Activated gamma-delta T cell treated with Interleukin-2 at 50 U/mL for 16 hours (primary cell): ENCODE data around the gene FOXD1.
A peak's percentile ranks its signal among the peaks of the same experiment; 100 is the strongest.
"Not testable (repeated sequence)": the region's sequence is repeated elsewhere in the genome, so short reads cannot be mapped to it uniquely, and the experiment has no call there.

Experiments used
- DNase-seq: peaks from one replicate; pipeline ENCODE4 v3.0.0-alpha.2; 2020

The FOXD1 gene

GRCh38 chr5:73448463-73449136, at the start of gene FOXD1:
Gene FOXD1 (minus strand): TSS chr5:73448777. CDS start chr5:73448362, 415 bp downstream.
- DNase-seq = peak; percentile 17

- DNase-seq = no peak
Measured at GRCh38 chr5:73497497-73498056, 49.0 kb upstream of the FOXD1 start.

DNA sequence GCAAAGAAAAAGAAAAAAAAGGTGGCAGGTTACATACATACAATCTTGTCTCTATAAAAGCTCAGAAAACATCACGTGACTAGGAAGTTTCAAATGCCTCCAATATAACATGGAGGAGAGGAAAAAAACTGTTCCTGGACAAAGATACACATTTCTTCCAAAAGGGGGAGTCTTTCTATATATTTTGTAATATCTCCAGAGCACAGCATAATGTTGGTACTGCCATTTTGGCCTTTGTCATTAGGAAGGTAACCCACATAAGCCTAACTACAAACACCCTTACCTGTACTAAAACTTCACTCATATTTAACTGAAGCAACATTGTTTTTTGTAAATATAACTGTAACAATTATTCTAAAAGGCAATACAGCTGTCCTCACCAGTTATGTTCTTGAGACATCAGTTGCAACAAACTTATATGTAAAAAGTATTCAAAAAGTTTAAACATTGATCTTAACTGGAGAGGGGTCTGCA, 48.4 kb upstream of the FOXD1 start:
- no peak for DNase-seq

- DNase-seq = no peak
Measured at GRCh38 chr5:73495772-73496335, 47.3 kb upstream of the FOXD1 start.

DNA sequence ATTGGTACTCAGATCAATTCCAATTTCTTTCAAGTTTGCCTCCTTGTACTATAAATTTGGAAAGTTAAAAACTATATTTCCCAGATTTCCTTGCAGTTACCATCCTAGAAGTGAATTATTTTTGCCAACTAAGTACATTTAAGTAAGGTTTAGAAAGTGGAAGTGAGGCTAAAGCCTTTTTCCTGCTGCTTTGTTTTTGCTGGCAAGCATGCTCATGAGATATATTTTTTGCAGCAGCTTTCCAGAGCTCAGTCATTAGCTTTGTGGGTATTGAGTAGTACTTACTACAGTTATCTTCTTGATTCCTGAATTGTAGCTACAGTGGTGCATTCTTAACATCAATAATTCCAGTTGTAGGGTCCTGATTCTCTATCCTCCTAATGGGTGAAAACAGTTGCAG, 46.1 kb upstream of the FOXD1 start:
- no peak for DNase-seq

DNA sequence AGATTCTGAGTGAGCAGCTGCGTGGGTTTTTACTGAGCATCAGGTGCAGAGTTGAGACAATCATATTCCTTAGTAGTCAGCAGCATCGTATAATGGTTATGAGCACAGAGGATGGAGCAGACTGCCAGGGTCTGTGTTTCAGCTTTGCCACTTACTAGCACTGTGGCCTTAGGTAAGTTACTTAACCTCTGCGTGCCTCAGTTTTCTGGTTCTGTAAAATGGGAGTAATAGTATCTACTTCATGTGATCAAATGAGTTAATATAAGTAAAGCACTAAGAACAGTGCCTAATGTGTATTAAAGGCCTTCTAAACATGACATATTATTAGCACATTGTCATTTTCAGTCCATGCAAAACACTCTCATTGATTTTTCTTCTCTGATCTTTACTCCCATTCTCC, 44.8 kb upstream of the FOXD1 start:
- no peak for DNase-seq

DNA sequence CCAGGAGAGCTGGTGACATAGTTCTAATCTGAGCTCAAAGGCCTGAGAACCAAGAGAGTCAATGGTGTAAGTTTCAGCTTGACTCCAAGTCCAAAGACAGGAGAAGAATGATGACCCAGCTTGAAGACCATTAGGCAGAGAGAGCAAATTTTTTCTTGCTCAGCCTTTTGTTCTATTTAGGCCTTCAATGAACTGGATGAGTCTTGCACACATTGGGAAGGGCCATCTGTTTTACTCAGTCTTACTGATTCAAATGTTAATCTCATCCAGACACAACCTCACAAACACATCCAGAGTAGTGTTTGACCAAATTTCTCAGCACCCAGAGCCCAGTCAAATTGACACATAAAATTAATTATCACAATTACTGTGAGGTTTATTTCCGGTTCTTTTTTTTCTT, 42.6 kb upstream of the FOXD1 start:
- DNase-seq = no peak

DNA sequence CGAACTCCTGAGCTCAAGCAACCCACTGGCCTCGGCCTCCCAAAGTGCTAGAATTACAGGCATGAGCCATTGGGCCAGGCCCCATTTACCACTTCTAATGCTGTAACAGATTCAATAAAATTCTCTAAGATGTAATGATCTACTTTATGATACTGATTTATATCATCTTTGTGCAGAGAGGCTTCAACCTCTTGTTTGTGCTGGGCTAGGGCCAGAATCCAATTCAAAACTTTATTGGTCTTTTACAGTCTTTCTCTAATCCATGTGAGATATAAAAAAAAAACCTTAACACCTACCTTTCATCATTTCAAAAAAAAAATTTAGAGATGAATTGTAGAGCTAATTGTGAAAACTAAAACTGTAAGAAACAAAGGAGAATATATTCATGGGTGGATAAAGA, 41.5 kb upstream of the FOXD1 start:
- DNase-seq = no peak

GRCh38 chr5:73488806-73489205, 40.2 kb upstream of the FOXD1 start:
- DNase-seq = no peak

- DNase-seq = no peak
Measured at GRCh38 chr5:73487815-73488214, 39.2 kb upstream of the FOXD1 start.

GRCh38 chr5:73487257-73487656, 38.7 kb upstream of the FOXD1 start:
- not testable (repeated sequence) for DNase-seq

DNA sequence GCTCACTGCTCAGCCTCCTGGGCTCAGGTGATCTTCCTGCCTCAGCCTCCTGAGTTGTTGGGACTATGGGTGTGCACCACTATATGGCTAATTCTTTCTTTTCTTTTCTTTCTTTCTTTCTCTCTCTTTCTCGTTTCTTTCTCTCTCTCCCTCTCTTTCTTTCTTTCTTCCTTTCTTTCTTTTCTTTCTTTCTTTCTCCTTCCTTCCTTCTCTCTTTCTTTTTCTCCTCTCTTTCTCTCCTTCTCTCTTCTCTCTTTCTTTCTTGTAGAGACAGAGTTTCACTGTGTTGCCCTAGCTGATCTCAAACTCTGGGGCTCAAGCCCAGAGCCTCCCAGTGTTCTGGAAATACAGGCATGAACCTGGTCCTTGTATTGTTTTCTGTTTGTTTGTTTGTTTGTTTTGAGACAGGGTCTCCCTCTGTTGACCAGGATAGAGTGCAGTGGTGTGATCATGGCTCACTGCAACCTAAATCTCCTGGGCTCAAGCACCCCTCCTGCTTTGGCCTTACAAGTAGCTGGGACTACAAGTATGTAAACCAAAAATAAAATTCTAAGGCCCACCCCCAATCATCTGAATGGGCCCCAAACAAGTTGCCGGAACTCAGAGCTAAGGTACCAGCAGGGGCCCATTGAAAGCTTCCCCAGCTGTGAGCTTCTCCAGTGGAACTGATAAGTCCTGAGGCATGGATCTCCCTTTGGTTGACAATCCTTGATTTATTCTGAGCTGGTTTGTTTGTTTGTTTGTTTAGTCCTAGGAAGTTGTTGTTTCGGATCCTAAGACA, 37.7 kb upstream of the FOXD1 start:
- no peak for DNase-seq

DNA sequence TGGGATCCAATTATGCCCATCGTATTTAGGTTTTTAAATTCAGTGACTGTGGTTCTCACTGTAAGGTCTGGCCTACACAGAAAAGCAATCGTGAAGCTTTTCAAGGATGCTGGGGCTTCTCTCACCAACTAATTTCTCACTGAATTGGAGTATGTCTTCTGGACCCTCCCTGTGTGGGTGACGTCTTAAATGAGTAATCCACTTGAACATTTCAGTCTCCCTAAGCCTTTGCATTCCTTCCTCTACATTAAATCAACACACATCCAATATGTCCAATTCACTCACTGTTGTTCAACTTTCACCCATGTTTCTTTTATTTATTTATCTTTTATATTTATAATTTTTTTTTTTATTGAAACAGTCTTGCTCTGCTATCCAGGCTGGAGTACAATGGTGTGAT, 37.1 kb upstream of the FOXD1 start:
- no peak for DNase-seq

DNA sequence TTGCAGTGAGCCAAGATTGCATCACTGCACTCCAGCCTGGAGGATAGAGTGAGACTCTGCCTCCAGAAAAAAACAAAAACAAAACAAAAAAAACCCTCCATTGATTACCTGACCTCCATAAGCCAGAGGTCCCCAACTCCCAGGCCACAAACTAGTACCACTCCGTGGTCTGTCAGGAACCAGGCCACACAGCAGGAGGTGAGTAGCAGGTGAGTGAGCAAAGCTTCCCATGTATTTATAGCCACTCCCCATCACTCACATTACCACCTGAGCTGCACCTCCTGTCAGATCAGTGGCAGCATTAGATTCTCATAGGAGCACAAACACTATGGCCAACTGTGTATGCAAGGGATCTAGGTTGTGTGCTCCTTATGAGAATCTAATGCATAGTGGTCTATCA, 35.9 kb upstream of the FOXD1 start:
- DNase-seq = no peak

DNA sequence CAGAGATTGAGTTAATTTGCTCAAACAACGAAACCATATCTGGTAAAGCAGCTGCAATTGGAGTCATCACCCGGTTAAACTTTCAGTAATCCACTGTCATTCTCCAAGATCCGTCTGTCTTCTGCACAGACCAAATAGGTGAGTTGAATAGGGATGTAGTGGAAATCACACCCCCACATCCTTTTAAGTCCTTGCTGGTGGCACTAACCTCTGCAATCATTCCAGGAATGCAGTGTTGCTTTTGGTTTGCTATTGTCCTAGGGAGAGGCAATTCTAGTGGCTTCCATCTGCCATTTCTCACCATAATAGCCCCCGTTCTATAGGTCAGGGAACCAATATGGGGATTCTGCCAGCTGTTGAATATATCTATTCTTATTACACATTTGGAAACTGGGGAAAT, 35.1 kb upstream of the FOXD1 start:
- DNase-seq = no peak

DNA sequence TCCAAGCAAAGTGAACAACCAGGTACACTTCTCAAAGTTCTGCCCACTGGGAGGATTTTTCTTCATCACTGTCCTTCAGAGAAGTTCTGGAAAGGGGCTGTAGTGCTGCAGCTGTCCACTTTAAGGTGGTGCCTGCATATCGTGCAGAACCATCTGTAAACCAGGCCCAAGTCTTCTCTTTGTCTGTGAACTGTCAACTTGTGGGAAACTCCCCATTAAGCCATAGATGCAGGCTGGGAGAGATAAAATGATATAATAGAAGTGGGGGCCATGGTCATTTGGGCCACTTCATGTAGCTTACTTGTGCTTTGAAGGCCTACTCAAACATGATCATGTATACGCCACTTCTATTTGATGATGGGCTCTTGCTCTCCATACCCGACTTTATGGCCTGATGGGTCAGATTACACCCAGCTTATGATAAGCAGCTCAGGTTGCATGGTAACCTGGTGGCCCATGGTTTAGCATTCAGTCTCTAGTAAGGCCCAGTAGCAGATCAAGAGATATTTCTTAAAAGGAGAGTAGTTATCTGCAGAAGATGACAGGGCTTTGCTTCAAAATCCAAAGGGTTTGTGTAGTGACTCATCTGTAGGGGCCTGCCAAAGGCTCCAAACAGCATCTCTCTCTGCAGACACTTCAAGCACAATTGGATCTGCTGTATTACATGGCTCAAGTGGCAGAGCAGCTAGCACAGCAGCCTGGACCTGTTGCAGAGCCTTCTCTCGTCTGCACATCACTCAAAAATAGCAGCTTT, 34.0 kb upstream of the FOXD1 start:
- no peak for DNase-seq

DNA sequence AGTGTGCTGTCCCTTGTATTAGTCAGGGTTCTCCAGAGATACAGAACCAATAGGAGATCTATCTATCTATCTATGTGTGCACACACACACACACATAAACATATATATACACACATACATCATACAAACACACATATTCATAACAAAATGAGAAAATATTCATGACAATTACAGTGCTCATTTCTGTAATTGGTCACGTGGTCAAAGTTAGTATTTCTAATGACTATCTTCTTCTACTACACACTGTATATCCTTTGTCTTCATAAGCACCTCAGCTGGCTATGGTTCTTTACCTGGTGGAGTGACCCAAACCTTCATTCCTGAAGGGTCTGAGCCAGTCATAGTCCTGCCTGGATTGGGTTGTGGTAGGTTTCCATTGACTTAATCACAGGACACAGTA, 31.9 kb upstream of the FOXD1 start:
- DNase-seq = no peak

GRCh38 chr5:73472116-73472515, 23.5 kb upstream of the FOXD1 start:
- DNase-seq = no peak

- no peak for DNase-seq
Measured at GRCh38 chr5:73471654-73472053, 23.1 kb upstream of the FOXD1 start.

- DNase-seq = no peak
Measured at GRCh38 chr5:73469878-73470277, 21.3 kb upstream of the FOXD1 start.

DNA sequence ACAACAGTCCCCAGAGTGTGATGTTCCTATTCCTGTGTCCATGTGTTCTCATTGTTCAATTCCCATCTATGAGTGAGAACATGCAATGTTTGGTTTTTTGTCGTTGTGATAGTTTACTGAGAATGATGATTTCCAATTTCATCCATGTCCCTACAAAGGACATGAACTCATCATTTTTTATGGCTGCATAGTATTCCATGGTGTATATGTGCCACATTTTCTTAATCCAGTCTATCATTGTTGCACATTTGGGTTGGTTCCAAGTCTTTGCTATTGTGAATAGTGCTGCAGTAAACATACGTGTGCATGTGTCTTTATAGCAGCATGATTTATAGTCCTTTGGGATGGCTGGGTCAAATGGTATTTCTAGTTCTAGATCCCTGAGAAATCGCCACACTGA, 20.1 kb upstream of the FOXD1 start:
- DNase-seq = not testable (repeated sequence)

- no peak for DNase-seq
Measured at GRCh38 chr5:73464016-73464745, 15.6 kb upstream of the FOXD1 start.
